H1 (cell line): ENCODE results near the gene DSP. TPM values are rescaled to one million over a fixed set of nuclear protein-coding genes. Genes with fewer than 3 reads are reported as not detected.

Source experiments
- CTCF ChIA-PET: fragments of 300-600 bp; sonication (Branson Sonifier 250); formaldehyde crosslinking; loops from one replicate; lab custom pipeline; 2021; ENCODE audit not compliant: partially characterized antibody; lab: Charles Lee
- POLR2A ChIA-PET: fragments of 300-600 bp; sonication (Branson Sonifier 250); formaldehyde crosslinking; loops from one replicate; lab custom pipeline; 2021; ENCODE audit warnings: inconsistent platforms; ENCODE audit not compliant: partially characterized antibody; lab: Charles Lee
- DNase-seq, 2 experiments: peaks; one replicate each; pipeline versions ENCODE4 v3.0.0 to v3.0.0-alpha.2; 2010 to 2022; ENCODE audit warnings: low spot score in 2 of 2, low read depth in 1 of 2, mixed read lengths in 1 of 2
- FAIRE-seq: peaks from 2 replicates; lab custom pipeline; 2011; peaks lifted over from hg19 to GRCh38; lab: Jason Lieb, UNC
- H2AFZ ChIP-seq: 2 replicates; pipeline ENCODE4 v1.8.1; 2012; ENCODE audit warnings: low read length, inconsistent platforms
- H2AK5ac ChIP-seq: 2 replicates; pipeline ENCODE4 v1.6.1; 2013; ENCODE audit warnings: low read depth, low read length
- H2BK120ac ChIP-seq: replicated peaks from 2 replicates; pipeline ENCODE3; 2013; ENCODE audit warnings: low read depth, low read length, inconsistent platforms
- H2BK12ac ChIP-seq: 2 replicates; pipeline ENCODE4 v1.6.1; 2013; ENCODE audit warnings: low read depth, low read length
- H2BK15ac ChIP-seq: 2 replicates; pipeline ENCODE4 v1.6.1; 2013; ENCODE audit warnings: low read length
- H2BK20ac ChIP-seq: 2 replicates; pipeline ENCODE4 v1.6.1; 2013; ENCODE audit warnings: low read length
- H2BK5ac ChIP-seq: 2 replicates; pipeline ENCODE4 v1.6.1; 2013; ENCODE audit warnings: low read depth, low read length
- H3K14ac ChIP-seq: 2 replicates; pipeline ENCODE4 v1.6.1; 2013; ENCODE audit warnings: inconsistent platforms; ENCODE audit not compliant: insufficient read length
- H3K18ac ChIP-seq: 2 replicates; pipeline ENCODE4 v1.6.1; 2013; ENCODE audit warnings: low read length; ENCODE audit errors: extremely low read depth
- H3K23ac ChIP-seq: 2 replicates; pipeline ENCODE4 v1.6.1; 2013; ENCODE audit warnings: inconsistent platforms; ENCODE audit not compliant: insufficient read length
- H3K23me2 ChIP-seq: 2 replicates; pipeline ENCODE4 v1.6.1; 2013; ENCODE audit warnings: low read depth, low read length
- H3K27ac ChIP-seq: 2 replicates; pipeline ENCODE4 v1.6.1; 2011; ENCODE audit warnings: low read depth, low read length, inconsistent platforms
- H3K27me3 ChIP-seq, 4 experiments: replicated peaks in 1 of 4; 1 replicate in 1 of 4; 2 replicates in 3 of 4; pipeline versions ENCODE4 v1.6.1 to v1.8.1; 2011 to 2013; ENCODE audit warnings: low read length in 3 of 4, mild to moderate bottlenecking in 3 of 4, inconsistent platforms in 2 of 4, mixed read lengths in 2 of 4, moderate library complexity in 1 of 4; ENCODE audit not compliant: control insufficient read depth in 3 of 4, insufficient read depth in 3 of 4; ENCODE audit errors: extremely low read depth in 1 of 4
- H3K36me3 ChIP-seq, 4 experiments: 2 replicates each; pipeline versions ENCODE4 v1.6.1 to v1.8.1; 2011 to 2013; ENCODE audit warnings: mild to moderate bottlenecking in 4 of 4, low read length in 3 of 4, moderate library complexity in 2 of 4, control low read depth in 1 of 4, inconsistent platforms in 1 of 4; ENCODE audit not compliant: insufficient read depth in 4 of 4, control insufficient read depth in 2 of 4
- H3K4ac ChIP-seq: replicated peaks from 2 replicates; pipeline ENCODE3; 2013; ENCODE audit warnings: low read length, low read depth, mixed read lengths, inconsistent platforms; ENCODE audit not compliant: insufficient read length
- H3K4me1 ChIP-seq, 4 experiments: replicated peaks in 1 of 4; 1 replicate in 1 of 4; 2 replicates in 3 of 4; pipeline versions ENCODE4 v1.6.1 to v1.8.1; 2011 to 2013; ENCODE audit warnings: low read length in 3 of 4, inconsistent platforms in 2 of 4, mixed read lengths in 1 of 4; ENCODE audit not compliant: insufficient read depth in 4 of 4, control insufficient read depth in 3 of 4
- H3K4me2 ChIP-seq, 2 experiments: 2 replicates each; pipeline versions ENCODE4 v1.6.1 to v1.8.1; 2011 to 2013; ENCODE audit warnings: low read depth in 2 of 2, low read length in 2 of 2, control low read depth in 1 of 2, inconsistent platforms in 1 of 2, mild to moderate bottlenecking in 1 of 2; ENCODE audit not compliant: insufficient read depth in 1 of 2
- H3K4me3 ChIP-seq, 4 experiments: fragments of 200-600, 300-600 bp in 1 of 4; sonication (generic), shearing (Covaris generic), sonication (Bioruptor Twin) in 1 of 4; 2 replicates each; pipeline versions ENCODE4 v1.5.1 to v1.8.1; 2011 to 2016; ENCODE audit warnings: low read length in 4 of 4, low read depth in 3 of 4, control low read depth in 2 of 4, inconsistent platforms in 2 of 4, mild to moderate bottlenecking in 2 of 4, mixed read lengths in 1 of 4, moderate library complexity in 1 of 4; ENCODE audit not compliant: insufficient read depth in 2 of 4; ENCODE audit errors: extremely low read depth in 1 of 4
- H3K56ac ChIP-seq: replicated peaks from 2 replicates; pipeline ENCODE3; 2013; ENCODE audit warnings: low read depth, mild to moderate bottlenecking, mixed read lengths, low read length, inconsistent platforms; ENCODE audit not compliant: insufficient read length
- H3K79me1 ChIP-seq: 2 replicates; pipeline ENCODE4 v1.6.1; 2013; ENCODE audit warnings: low read depth, low read length, control low read depth
- H3K79me2 ChIP-seq, 2 experiments: 2 replicates each; pipeline versions ENCODE4 v1.6.1 to v1.8.1; 2012 to 2013; ENCODE audit warnings: low read length in 2 of 2, mild to moderate bottlenecking in 2 of 2, inconsistent platforms in 1 of 2; ENCODE audit not compliant: insufficient read depth in 2 of 2, control insufficient read depth in 1 of 2
- H3K9ac ChIP-seq, 4 experiments: replicated peaks in 1 of 4; 1 replicate in 1 of 4; 2 replicates in 3 of 4; pipeline versions ENCODE4 v1.6.1 to v1.8.1; 2011 to 2013; ENCODE audit warnings: low read depth in 3 of 4, low read length in 3 of 4, control low read depth in 2 of 4, mild to moderate bottlenecking in 2 of 4, moderate library complexity in 2 of 4, inconsistent platforms in 1 of 4; ENCODE audit errors: extremely low read depth in 1 of 4
- H3K9me3 ChIP-seq, 2 experiments: 2 replicates each; pipeline versions ENCODE4 v1.6.1 to v1.8.1; 2012 to 2013; ENCODE audit warnings: mild to moderate bottlenecking in 2 of 2, moderate library complexity in 2 of 2, control low read depth in 1 of 2, inconsistent platforms in 1 of 2, low read depth in 1 of 2, low read length in 1 of 2, mixed read lengths in 1 of 2; ENCODE audit not compliant: insufficient read depth in 2 of 2
- H4K20me1 ChIP-seq, 2 experiments: replicated peaks in 1 of 2; 2 replicates each; pipeline versions ENCODE3 to v1.8.1; 2011 to 2013; ENCODE audit warnings: inconsistent platforms in 2 of 2, low read length in 2 of 2, mild to moderate bottlenecking in 1 of 2; ENCODE audit not compliant: insufficient read depth in 2 of 2, control insufficient read depth in 1 of 2
- H4K5ac ChIP-seq: 2 replicates; pipeline ENCODE4 v1.6.1; 2013; ENCODE audit warnings: low read length, low read depth, mixed read lengths, inconsistent platforms; ENCODE audit not compliant: insufficient read length
- H4K8ac ChIP-seq: 2 replicates; pipeline ENCODE4 v1.8.0; 2013; ENCODE audit warnings: mild to moderate bottlenecking, moderate library complexity, low read length, inconsistent platforms; ENCODE audit not compliant: insufficient read depth; ENCODE audit errors: extremely low read depth
- H4K91ac ChIP-seq: replicated peaks from 2 replicates; pipeline ENCODE3; 2013; ENCODE audit warnings: low read length, mixed read lengths, inconsistent platforms; ENCODE audit not compliant: insufficient read length
- GABPA ChIP-seq: IDR thresholded peaks from 2 replicates; pipeline ENCODE4 v1.6.1; 2011; ENCODE audit warnings: mild to moderate bottlenecking, low read length, moderate library complexity, borderline replicate concordance; ENCODE audit not compliant: insufficient read depth
- WGBS, 2 experiments: shearing (Covaris generic) in 1 of 2; methylation state at CpG; one replicate each; pipeline versions ENCODE4 v1.1.6 to v1.1.7; 2013 to 2015; ENCODE audit warnings: low lambda C conversion rate in 2 of 2, mixed read lengths in 2 of 2, inconsistent platforms in 1 of 2, low coverage in 1 of 2, missing lambda C conversion rate in 1 of 2; ENCODE audit not compliant: insufficient replicate concordance in 2 of 2, insufficient coverage in 1 of 2, insufficient read length in 1 of 2; ENCODE audit errors: extremely low coverage in 1 of 2, missing lambda C conversion rate in 1 of 2; 5-methylcytosine and 5-hydroxymethylcytosine counted together
- polyA plus RNA-seq, 7 experiments: library from polyadenylated mRNA; depleted of rRNA in 3 of 7; stranded (reverse) in 5 of 7; unstranded in 2 of 7; fragments of >200 nt in 5 of 7; fragments of 200-250 nt in 2 of 7; gene quantifications; 1 replicate in 5 of 7; 2 replicates in 1 of 7; 4 replicates in 1 of 7; pipeline versions ENCODE4 v1.2.1 to v1.2.3, GENCODE V29; 2011 to 2013; ENCODE audit warnings: missing spikeins in 2 of 7, mixed read lengths in 2 of 7
- total RNA-seq: library from RNA; stranded (reverse); fragmentation: NEBNext Ultra II Directional; extraction: Animal tissue kit (Norgen Biotek cat#: 25700); gene quantifications from 2 replicates; pipeline ENCODE4 v1.2.1, GENCODE V29; 2021

Gene DSP
- total and polyA plus RNA-seq, 2 of the 8 experiments (the other 6 are each of a cell fraction or from before 2014, with no cell fraction given), result 14.3 to 48.5 TPM

GRCh38 chr6:7580537-7580926 is 39.1 kb downstream of the DSP start:
- peaks cover 20 to 84% (median 56%) of the 10 kb centered on the region in 4 experiments for H3K36me3 ChIP-seq
- no peak overlapping the region for H2BK12ac ChIP-seq
- H2BK5ac ChIP-seq, result no peak overlapping the region
- H4K5ac ChIP-seq, result no peak overlapping the region
- H3K4me2 ChIP-seq, result no peak overlapping the region
- no peak overlapping the region for H4K91ac ChIP-seq
- H3K23me2 ChIP-seq, result no peaks in the 10 kb centered on the region
- no peak overlapping the region for H3K56ac ChIP-seq
- TF ChIP-seq GABPA, result no peak
- H3K18ac ChIP-seq, result no peak overlapping the region
- no peak overlapping the region for H2BK15ac ChIP-seq
- ChIA-PET POLR2A (no interaction called here), CTCF (interaction anchor here (0.5 to 1.6 kb wide), 6 partner anchors 12 to 659 kb away, joined by 3 to 4 read pairs (median 3); partner anchors contain the start of genes CAGE1 and RIOK1)
- no peak overlapping the region for H3K23ac ChIP-seq
- no peak overlapping the region for H3K9ac ChIP-seq
- no peaks in the 10 kb centered on the region for H3K79me2 ChIP-seq
- H2AFZ ChIP-seq, result no peak overlapping the region
- no peaks in the 10 kb centered on the region for H3K27me3 ChIP-seq
- H4K20me1 ChIP-seq, result no peaks in the 10 kb centered on the region
- no peak overlapping the region for H3K4ac ChIP-seq
- 88% methylated on average over 13 of the region's 13 CpGs; no CpG with 5 or more reads in 1 of the 2 experiments for WGBS, 2 experiments
- H4K8ac ChIP-seq, result no peak overlapping the region
- H3K4me1 ChIP-seq, result no peaks in the 10 kb centered on the region
- no peak for FAIRE-seq
- H3K79me1 ChIP-seq, result no peaks in the 10 kb centered on the region
- H3K4me3 ChIP-seq, result no peak overlapping the region
- H3K9me3 ChIP-seq, result no peaks in the 10 kb centered on the region
- no peak overlapping the region for H2BK120ac ChIP-seq
- no peak overlapping the region for H2BK20ac ChIP-seq
- no peak for DNase-seq
- H3K27ac ChIP-seq, result no peak overlapping the region
- H2AK5ac ChIP-seq, result no peak overlapping the region
- no peak overlapping the region for H3K14ac ChIP-seq
